AG09319 (cell line): ENCODE data around the gene SULT1C3.
"Not testable (repeated sequence)": the region's sequence is repeated elsewhere in the genome, so short reads cannot be mapped to it uniquely, and the experiment has no call there.

ENCODE experiments used
- DNase-seq: peaks from one replicate; pipeline ENCODE4 v3.0.0-alpha.2; 2010; ENCODE audit warnings: low read depth; ENCODE audit errors: extremely low read depth
- TF ChIP-seq, protein P1 (sequence below): IDR thresholded peaks from 2 replicates; pipeline ENCODE4 v1.5.1; 2011; ENCODE audit warnings: low read depth, mild to moderate bottlenecking, inconsistent platforms, low read length, moderate library complexity

SULT1C3 gene

GRCh38 chr2:108278631-108279030 is 38.9 kb downstream of the SULT1C3 start:
- DNase-seq, result no peak
- TF ChIP-seq, protein P1, sequence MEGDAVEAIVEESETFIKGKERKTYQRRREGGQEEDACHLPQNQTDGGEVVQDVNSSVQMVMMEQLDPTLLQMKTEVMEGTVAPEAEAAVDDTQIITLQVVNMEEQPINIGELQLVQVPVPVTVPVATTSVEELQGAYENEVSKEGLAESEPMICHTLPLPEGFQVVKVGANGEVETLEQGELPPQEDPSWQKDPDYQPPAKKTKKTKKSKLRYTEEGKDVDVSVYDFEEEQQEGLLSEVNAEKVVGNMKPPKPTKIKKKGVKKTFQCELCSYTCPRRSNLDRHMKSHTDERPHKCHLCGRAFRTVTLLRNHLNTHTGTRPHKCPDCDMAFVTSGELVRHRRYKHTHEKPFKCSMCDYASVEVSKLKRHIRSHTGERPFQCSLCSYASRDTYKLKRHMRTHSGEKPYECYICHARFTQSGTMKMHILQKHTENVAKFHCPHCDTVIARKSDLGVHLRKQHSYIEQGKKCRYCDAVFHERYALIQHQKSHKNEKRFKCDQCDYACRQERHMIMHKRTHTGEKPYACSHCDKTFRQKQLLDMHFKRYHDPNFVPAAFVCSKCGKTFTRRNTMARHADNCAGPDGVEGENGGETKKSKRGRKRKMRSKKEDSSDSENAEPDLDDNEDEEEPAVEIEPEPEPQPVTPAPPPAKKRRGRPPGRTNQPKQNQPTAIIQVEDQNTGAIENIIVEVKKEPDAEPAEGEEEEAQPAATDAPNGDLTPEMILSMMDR, result no peak

DNA sequence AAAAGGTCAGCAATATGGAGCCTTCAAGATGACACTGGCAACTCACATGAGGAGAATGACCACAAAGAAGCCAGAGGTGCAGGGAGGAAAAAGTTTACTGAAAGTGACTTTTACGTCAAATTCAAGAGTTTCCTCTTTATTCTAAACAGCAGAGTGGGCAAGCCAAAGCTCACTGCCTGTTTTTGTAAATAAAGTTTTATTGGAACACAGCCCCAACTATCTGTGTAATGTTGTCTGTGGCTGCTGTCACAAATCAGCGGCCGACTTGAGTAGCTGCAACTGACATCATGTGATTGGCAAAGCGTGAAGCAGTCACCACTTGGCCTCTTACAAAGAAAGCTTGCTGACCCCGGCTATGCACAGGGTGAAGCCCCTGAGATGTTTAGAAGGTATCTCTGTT is 39.7 kb downstream of the SULT1C3 start:
- DNase-seq, result no peak
- TF ChIP-seq, protein P1, result no peak

DNA sequence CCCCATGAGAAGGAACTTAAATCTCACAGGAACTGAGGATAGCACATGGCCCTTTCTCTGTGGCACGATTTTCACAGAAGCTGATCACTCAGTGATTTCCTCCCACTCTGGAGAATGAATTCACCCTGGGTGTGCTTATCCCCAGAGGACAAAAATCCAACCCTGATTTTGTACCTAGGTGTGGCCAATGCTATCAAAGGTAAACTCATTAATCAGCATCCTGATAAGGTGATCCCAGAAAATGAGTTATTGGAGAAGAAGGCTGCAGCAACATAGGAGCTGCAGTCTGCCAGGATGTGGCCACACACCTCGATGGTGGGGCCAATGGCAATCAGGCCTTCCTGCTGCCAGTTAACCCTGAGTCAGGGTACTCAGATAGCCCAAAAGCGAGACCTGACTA is 40.7 kb downstream of the SULT1C3 start:
- DNase-seq, result no peak
- TF ChIP-seq, protein P1, result no peak

DNA sequence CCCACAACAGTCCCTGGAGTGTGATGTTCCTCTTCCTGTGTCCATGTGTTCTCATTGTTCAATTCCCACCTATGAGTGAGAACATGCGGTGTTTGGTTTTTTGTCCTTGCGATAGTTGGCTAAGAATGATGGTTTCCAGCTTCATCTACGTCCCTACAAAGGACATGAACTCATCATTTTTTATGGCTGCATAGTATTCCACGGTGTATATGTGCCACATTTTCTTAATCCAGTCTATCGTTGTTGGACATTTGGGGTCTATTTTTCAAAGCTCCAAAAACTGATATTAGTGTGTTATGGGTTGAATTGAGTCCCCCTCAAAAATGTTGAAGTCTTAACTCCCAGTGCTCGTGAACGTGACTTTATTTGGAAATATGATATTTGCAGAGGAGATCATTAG is 44.8 kb downstream of the SULT1C3 start:
- DNase-seq, result not testable (repeated sequence)

DNA sequence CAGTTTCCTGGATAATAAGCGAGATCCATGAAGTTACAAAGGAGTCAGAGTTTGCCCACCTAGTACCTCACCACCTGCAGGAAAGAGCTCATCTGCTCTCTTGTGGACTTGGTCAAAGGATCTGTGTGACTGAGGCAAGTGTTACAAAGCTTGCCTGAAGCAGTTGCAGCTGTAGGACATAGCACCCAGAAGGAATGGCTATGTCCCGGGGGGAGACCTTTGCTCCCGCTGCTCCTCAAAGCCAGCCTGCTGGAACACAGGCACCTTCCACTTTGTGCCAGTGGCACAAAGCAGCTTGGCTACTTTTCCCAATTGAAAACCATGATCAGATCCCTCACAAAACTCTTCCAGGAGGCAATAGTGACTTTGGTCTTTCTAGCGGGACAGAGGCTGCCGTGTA is 45.8 kb downstream of the SULT1C3 start:
- DNase-seq, result no peak
- TF ChIP-seq, protein P1, result no peak

- no peak for DNase-seq
- TF ChIP-seq, protein P1, result no peak
These were observed 47.4 kb downstream of the SULT1C3 start for GRCh38 chr2:108287169-108287568.

DNA sequence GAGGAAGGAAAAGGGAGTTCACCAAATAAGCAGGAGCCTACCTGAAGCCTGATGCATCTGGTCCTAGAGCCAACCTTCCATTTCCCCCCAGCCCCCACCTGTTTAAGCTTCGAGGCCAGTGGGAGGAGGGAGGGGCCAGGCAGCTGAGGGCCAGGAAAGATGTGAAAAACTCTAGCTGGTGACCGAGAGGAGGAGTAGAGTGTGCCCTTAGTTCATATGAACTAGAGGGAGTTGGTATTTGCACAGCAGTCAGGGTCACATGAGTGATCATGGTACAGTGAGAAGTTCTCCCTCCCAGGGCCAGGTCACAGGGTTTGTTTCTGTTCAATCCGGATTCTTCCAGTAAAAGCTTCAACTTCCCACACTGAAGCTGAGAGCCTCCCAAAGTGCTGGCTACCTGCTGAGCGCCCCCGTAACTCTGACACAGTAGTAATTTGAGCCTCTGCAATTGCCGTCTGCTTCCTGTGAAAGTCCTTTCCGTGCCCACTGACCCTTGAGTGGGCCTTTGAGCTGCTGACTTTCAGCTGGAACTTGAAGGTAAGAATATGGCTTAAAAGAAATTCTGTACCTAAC is 48.9 kb downstream of the SULT1C3 start, which contains the start of gene SULT1C2:
Gene SULT1C2 (plus strand): TSS at position 362 of the 573 bp plus-strand sequence. CDS start 4,773 bp downstream, outside the sequence.
- no peak for DNase-seq
- TF ChIP-seq, protein P1, result no peak

- DNase-seq, result no peak
- TF ChIP-seq, protein P1, result no peak
These were observed 54.1 kb downstream of the SULT1C3 start for GRCh38 chr2:108293850-108294249.
